Measurements from ENCODE around the gene FERMT3. TPM values are rescaled to one million over a fixed set of nuclear protein-coding genes. Genes with fewer than 3 reads are reported as not detected.
A peak's percentile ranks its signal among the peaks of the same experiment; 100 is the strongest.

Gene FERMT3
- total RNA-seq, 1 donor from 2014 or later, result 8.4 TPM

DNA sequence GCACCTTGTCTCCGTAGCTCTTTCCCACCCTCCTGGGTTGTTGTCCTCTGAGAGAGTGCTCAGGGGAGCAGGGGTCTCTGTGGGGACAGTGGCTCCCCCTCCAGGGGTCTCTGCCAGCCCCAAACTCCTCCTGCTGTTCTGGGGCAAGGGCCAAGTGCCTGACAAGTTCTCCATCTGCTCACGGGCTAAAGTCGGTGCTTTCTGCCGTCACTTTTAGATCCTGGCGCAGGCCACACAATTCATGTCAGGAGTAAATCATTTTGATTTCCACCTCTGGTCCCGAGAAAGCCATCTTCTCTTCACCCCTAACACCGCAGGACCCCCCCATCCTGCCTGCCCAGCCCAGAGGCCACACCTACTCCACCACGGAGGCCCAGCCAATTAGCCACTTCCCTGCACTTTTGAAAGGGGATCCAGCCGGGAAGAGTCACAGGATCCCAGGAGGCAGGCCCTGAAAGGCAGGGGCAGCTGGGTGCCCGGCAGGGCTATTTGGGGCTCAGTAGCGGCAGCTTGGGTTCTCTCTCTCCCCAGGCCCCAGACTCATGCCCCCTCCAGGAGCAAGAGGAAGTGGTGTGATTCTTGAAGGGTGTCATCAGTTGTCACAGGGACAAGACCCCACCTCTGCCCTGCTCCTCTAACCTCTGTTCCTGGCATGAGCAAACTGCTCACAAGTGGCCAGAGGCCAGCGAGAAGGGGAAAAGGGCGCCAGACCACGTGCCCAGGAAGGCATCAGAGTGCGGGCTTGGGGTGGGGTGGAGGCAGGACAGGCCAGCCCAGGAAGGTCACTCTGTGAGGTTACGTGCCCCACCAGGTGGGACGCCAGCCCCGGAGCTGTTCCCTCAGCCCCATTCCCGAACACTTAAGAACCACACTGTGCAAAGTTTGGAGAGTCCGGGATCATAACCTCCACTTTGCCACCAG lies 41.9 kb upstream of the FERMT3 start:
- DNase-seq (ENCODE audit: low spot score in 2 of 2, unreplicated experiment in 2 of 2), result no peak
- Mint-ChIP-seq H3K27me3 (ENCODE audit: low read depth) (no peaks in the 10 kb centered on the region), H3K27ac (no peak overlapping the region), H3K4me1 (peaks cover 10% of the 10 kb centered on the region), H3K4me3 (peak overlapping the region; percentile 66), H3K36me3 (peaks cover 2% of the 10 kb centered on the region), H3K9me3 (no peaks in the 10 kb centered on the region)
- TF ChIP-seq, protein P1, sequence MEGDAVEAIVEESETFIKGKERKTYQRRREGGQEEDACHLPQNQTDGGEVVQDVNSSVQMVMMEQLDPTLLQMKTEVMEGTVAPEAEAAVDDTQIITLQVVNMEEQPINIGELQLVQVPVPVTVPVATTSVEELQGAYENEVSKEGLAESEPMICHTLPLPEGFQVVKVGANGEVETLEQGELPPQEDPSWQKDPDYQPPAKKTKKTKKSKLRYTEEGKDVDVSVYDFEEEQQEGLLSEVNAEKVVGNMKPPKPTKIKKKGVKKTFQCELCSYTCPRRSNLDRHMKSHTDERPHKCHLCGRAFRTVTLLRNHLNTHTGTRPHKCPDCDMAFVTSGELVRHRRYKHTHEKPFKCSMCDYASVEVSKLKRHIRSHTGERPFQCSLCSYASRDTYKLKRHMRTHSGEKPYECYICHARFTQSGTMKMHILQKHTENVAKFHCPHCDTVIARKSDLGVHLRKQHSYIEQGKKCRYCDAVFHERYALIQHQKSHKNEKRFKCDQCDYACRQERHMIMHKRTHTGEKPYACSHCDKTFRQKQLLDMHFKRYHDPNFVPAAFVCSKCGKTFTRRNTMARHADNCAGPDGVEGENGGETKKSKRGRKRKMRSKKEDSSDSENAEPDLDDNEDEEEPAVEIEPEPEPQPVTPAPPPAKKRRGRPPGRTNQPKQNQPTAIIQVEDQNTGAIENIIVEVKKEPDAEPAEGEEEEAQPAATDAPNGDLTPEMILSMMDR (IDR thresholded peaks at IDR 0.05; ENCODE audit: unreplicated experiment), result no peak

DNA sequence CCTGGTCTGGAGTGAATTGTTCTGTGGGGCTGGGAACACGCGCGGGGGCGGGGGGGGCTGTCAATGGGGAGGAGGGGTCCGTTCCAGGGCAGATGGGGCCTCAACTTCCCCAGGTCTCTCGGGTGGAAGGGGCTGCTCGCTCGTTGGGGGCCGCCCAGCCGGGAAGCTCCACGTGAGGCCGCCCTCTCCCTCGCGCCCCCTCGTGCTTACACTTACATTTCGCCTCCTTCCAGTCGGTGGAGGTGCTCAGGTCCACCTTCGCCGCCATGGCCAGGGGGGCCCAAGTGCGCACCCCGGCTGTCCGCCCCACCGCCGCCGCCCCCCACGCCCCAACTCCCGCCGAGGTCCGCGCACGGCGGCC lies 41.1 kb upstream of the FERMT3 start:
- TF ChIP-seq, protein P1 (IDR thresholded peaks at IDR 0.05; ENCODE audit: unreplicated experiment), result no peak
- Mint-ChIP-seq H3K4me3 (peak overlapping the region; percentile 66), H3K36me3 (peaks cover 2% of the 10 kb centered on the region), H3K27ac (no peak overlapping the region), H3K27me3 (ENCODE audit: low read depth) (no peaks in the 10 kb centered on the region), H3K4me1 (peaks cover 10% of the 10 kb centered on the region), H3K9me3 (no peaks in the 10 kb centered on the region)
- DNase-seq (ENCODE audit: low spot score in 2 of 2, unreplicated experiment in 2 of 2), result peak in 1 of 2 experiments; percentile 57

DNA sequence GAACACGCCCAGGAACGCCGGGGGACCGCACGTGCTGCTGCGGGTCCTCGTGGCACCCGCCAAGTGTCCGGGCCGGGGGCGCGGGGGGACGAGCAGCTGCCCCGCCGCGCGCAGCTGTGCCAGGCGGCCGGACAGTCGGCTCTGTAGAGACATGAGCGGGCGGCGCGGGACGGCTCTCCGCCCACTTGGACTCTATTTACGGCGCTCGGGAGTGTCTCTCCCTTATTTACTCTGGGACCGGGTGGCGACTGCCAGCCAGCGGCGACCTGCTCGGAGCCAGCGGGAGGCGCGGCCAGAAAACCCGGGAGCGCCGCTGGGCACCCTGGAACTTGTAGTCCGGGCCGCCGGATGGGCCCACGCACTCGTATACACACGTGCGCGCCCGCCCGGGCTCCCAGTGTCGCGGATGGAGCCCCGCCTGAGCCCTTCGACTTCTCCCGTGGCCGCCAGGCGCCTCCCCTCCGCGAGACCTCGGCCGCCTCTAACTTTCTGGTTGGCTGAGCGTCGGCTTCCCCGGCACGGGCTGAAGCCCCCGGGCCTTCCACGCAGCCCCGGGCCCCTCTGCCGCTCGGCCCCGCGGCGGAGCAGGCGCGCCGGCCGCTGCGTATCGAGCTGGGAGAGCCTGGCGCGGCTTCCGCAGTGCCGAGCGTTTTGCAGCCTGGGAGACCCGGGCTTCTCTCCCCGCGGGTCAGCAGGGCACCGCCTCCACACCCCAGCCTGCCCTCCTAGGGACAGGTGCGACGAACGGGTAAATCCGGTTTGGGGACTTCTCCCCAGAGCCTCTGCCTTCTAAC lies 40.5 kb upstream of the FERMT3 start, which contains the start of gene MACROD1:
Gene MACROD1 (minus strand): TSS at position 272 of the 794 bp plus-strand sequence. CDS start 119 bp downstream, at position 153.
- DNase-seq (ENCODE audit: low spot score in 2 of 2, unreplicated experiment in 2 of 2), result peak; percentile 64 to 81
- H3K4me1 Mint-ChIP-seq, result peaks cover 10% of the 10 kb centered on the region
- H3K36me3 Mint-ChIP-seq, result peaks cover 1% of the 10 kb centered on the region
- no peaks in the 10 kb centered on the region for H3K27me3 Mint-ChIP-seq (ENCODE audit: low read depth)
- H3K9me3 Mint-ChIP-seq, result no peaks in the 10 kb centered on the region
- peak within 1 kb of the TSS; percentile 90 for H3K27ac Mint-ChIP-seq
- peak within 1 kb of the TSS; percentile 83 for H3K4me3 Mint-ChIP-seq
- TF ChIP-seq, protein P1 (IDR thresholded peaks at IDR 0.05; ENCODE audit: unreplicated experiment), result no peak

DNA sequence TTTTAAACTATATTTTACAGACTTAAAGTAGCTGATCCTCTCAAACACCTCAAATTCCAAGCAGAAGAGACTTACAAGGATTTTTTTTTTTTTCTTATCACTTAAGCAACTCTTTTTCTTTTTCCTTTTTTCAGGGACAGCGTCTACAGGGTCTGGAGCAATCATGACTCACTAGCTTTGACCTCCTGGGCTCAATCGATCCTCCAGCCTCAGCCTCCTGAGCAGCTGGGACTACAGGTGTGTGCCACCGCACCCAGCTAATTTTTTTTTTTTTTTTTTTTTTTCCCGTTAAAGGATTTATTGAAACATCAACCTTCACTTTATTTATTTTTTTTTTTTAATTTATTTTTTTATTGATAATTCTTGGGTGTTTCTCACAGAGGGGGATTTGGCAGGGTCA lies 36.1 kb upstream of the FERMT3 start:
- Mint-ChIP-seq H3K27ac (no peak overlapping the region), H3K4me1 (peaks cover 4% of the 10 kb centered on the region), H3K27me3 (ENCODE audit: low read depth) (no peaks in the 10 kb centered on the region), H3K4me3 (no peak overlapping the region), H3K36me3 (peaks cover 7% of the 10 kb centered on the region), H3K9me3 (peaks cover 8% of the 10 kb centered on the region)
- no peak for DNase-seq (ENCODE audit: low spot score in 2 of 2, unreplicated experiment in 2 of 2)
- TF ChIP-seq, protein P1 (IDR thresholded peaks at IDR 0.05; ENCODE audit: unreplicated experiment), result no peak

GRCh38 chr11:64173616-64174355 lies 32.7 kb upstream of the FERMT3 start:
- Mint-ChIP-seq H3K27me3 (ENCODE audit: low read depth) (no peaks in the 10 kb centered on the region), H3K4me3 (no peak overlapping the region), H3K9me3 (peaks cover 8% of the 10 kb centered on the region), H3K4me1 (no peaks in the 10 kb centered on the region), H3K27ac (no peak overlapping the region), H3K36me3 (peaks cover 7% of the 10 kb centered on the region)
- TF ChIP-seq, protein P1 (IDR thresholded peaks at IDR 0.05; ENCODE audit: unreplicated experiment), result no peak
- DNase-seq (ENCODE audit: low spot score in 2 of 2, unreplicated experiment in 2 of 2), result no peak
